SK-N-MC (cell line): ENCODE data around the gene NDUFA8.

Experiments used
- EZH2 ChIP-seq: fragments of 200-600 bp; sonication (generic); IDR thresholded peaks from one replicate; pipeline ENCODE4 v1.6.1; 2017; ENCODE audit warnings: antibody characterized with exemption
- FOXP2 ChIP-seq: optimal IDR thresholded peaks from 2 replicates; pipeline ENCODE3; 2011; ENCODE audit warnings: mild to moderate bottlenecking, moderate library complexity; ENCODE audit not compliant: insufficient read depth; ENCODE audit errors: extremely low read length, control extremely low read depth
- POLR2AphosphoS5 ChIP-seq: IDR thresholded peaks from 2 replicates; pipeline ENCODE4 v1.6.1; 2012; ENCODE audit warnings: mild to moderate bottlenecking, low read depth, low read length, borderline replicate concordance

DNA sequence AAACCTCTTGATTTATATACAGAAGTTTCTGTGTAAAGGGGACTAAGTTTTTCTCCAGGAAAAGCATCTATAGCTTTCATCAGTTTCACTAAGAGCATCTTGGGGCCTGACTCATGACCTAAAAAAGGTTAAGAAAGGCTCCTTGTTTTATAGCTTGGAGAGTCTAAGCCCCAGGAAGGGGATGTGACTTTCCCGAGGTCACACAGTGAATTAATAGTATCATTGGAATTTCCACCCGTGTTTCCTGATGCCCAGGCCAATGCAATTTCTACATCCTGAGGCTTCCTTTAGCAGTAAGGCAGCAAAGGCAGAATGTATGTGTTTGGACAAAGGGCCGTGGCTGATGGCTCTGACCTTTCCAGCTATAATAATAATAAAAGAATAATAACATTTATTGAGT is 8.8 kb upstream of the NDUFA8 start:
- no peak for TF ChIP-seq EZH2
- no peak for TF ChIP-seq POLR2AphosphoS5
- TF ChIP-seq FOXP2, result no peak
